GM15510 (cell line): Measurements from ENCODE around the gene KLRC2.
"Not testable (repeated sequence)": the region's sequence is repeated elsewhere in the genome, so short reads cannot be mapped to it uniquely, and the experiment has no call there.

Experiments used
- POLR2A ChIP-seq: IDR thresholded peaks from 3 replicates; pipeline ENCODE4 v1.6.1; 2011; ENCODE audit warnings: borderline replicate concordance; ENCODE audit not compliant: insufficient read length; ENCODE audit errors: extremely low read depth

KLRC2 gene

GRCh38 chr12:10435816-10436215 lies at the start of gene KLRC2:
TSS of gene KLRC2 (minus strand) at chr12:10436010. CDS start at chr12:10435986, 24 bp downstream.
- not testable (repeated sequence) for TF ChIP-seq POLR2A

- no peak for TF ChIP-seq POLR2A
Measured at GRCh38 chr12:10469701-10470100, 33.9 kb upstream of the KLRC2 start.

- TF ChIP-seq POLR2A: no peak
Measured at GRCh38 chr12:10466311-10466710, 30.5 kb upstream of the KLRC2 start.

GRCh38 chr12:10457760-10458159 lies 21.9 kb upstream of the KLRC2 start:
- no peak for TF ChIP-seq POLR2A

- TF ChIP-seq POLR2A: no peak
Measured at GRCh38 chr12:10456856-10457255, 21.0 kb upstream of the KLRC2 start.

GRCh38 chr12:10455766-10456165 lies 20.0 kb upstream of the KLRC2 start:
- no peak for TF ChIP-seq POLR2A

GRCh38 chr12:10454531-10454930 lies 18.7 kb upstream of the KLRC2 start:
- TF ChIP-seq POLR2A: no peak

- TF ChIP-seq POLR2A: no peak
Measured at GRCh38 chr12:10453156-10453555, 17.3 kb upstream of the KLRC2 start, which contains the start of gene KLRC1. TSS of gene KLRC1 (minus strand) at chr12:10453377. CDS start at chr12:10451156, 2,221 bp downstream.

GRCh38 chr12:10448236-10448635 lies 12.4 kb upstream of the KLRC2 start:
- no peak for TF ChIP-seq POLR2A

- not testable (repeated sequence) for TF ChIP-seq POLR2A
Measured at GRCh38 chr12:10420334-10420733, 15.5 kb downstream of the KLRC2 start, which contains the start of gene KLRC3. TSS of gene KLRC3 (minus strand) at chr12:10420595. CDS start at chr12:10420550, 45 bp downstream.

GRCh38 chr12:10409392-10409791 lies 26.4 kb downstream of the KLRC2 start, which contains the start of gene KLRC4:
TSS of gene KLRC4 (minus strand) at chr12:10409757. CDS start at chr12:10409575, 182 bp downstream.
- no peak for TF ChIP-seq POLR2A

GRCh38 chr12:10408842-10409241 lies 27.0 kb downstream of the KLRC2 start:
- TF ChIP-seq POLR2A: no peak

- no peak for TF ChIP-seq POLR2A
Measured at GRCh38 chr12:10406725-10407124, 29.1 kb downstream of the KLRC2 start.

- TF ChIP-seq POLR2A: no peak
Measured at GRCh38 chr12:10405294-10405693, 30.5 kb downstream of the KLRC2 start.

GRCh38 chr12:10404798-10405197 lies 31.0 kb downstream of the KLRC2 start:
- TF ChIP-seq POLR2A: no peak

GRCh38 chr12:10400829-10401228 lies 35.0 kb downstream of the KLRC2 start:
- no peak for TF ChIP-seq POLR2A

GRCh38 chr12:10398168-10398567 lies 37.6 kb downstream of the KLRC2 start:
- TF ChIP-seq POLR2A: no peak
